Right lung (tissue), 5 donors: Measurements from ENCODE around the gene BAG5. TPM values are rescaled to one million over a fixed set of nuclear protein-coding genes. Genes with fewer than 3 reads are reported as not detected.
A peak's percentile ranks its signal among the peaks of the same experiment; 100 is the strongest.
"Not testable (repeated sequence)": the region's sequence is repeated elsewhere in the genome, so short reads cannot be mapped to it uniquely, and the experiment has no call there.

Experiments used
- DNase-seq, 2 donors: peaks; one replicate each; pipeline ENCODE4 v3.0.0-alpha.2; 2013
- polyA plus RNA-seq, 5 donors: library from polyadenylated mRNA; unstranded; fragments of 120-200 nt; gene quantifications; one replicate each; pipeline versions ENCODE4 v1.2.1 to v1.2.3, GENCODE V29; 2013; ENCODE audit warnings: inconsistent platforms in 1 of 5, low replicate concordance in 1 of 5; ENCODE audit not compliant: insufficient read length in 5 of 5, insufficient read depth in 1 of 5

Gene BAG5
- polyA plus RNA-seq, 5 donors, result 21.1 to 26.8 (median 25.3) TPM

DNA sequence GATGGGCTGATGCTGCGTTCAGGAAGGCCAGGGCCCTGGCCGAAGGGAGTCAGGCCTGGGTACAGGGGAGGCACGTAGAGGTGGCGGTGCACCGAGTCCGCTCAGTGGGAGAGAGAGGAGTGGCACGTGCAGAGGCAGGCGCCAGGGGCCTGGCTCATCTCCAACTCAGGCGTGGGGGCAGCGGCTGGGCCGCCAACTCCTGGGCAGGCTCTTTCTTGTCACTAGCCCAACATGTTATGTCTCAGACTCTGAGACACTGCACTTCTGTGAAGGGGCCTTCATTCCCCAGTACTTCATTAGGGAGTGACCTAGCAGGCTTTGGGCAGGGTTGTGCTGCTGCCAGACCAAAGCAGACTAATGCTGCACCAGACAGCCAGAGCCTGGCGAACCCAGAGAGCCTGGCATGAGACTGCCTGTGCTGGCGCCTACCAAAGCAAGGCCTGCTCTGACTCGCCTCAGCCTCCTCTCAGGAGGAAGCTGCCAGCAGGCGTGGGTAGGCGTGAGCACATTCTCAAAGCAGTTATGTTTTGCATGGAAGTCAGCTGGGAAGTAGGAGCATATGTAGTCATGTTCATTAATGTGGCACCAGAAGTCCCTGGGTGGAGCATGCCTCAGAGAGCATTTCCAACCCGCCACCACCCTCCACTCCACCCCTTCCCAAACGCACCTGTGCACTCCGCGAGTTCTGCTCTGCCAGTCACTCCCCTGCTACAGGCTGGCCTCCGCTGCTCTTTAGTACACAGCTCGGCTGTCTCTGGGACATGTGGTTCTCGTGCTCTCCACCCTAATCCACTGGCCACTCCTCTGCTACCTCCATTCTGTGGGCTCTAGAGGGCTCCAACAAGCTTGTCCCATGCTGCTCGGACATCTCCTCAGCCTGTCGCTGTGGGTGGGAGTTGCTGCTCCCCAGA lies 49.5 kb downstream of the BAG5 start:
- peak; percentile 64 to 75 for DNase-seq

DNA sequence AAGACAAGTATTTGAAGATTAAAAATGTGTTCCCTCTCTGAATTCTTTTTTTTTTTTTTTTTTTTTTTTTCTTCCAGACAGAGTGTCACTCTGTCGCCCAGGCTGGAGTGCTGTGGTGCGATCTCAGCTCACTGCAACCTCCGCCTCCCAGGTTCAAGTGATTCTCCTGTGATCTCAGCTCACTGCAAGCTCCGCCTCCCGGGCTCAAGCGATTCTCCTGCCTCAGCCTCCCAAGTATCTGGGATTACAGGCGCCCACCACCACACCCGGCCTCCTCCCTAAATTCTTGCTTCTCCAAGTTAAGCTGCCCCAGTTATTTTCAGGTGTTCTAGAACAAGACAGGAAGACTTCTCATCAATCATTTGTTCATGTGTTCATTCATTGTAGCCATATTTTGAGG lies 50.3 kb downstream of the BAG5 start:
- not testable (repeated sequence) for DNase-seq

DNA sequence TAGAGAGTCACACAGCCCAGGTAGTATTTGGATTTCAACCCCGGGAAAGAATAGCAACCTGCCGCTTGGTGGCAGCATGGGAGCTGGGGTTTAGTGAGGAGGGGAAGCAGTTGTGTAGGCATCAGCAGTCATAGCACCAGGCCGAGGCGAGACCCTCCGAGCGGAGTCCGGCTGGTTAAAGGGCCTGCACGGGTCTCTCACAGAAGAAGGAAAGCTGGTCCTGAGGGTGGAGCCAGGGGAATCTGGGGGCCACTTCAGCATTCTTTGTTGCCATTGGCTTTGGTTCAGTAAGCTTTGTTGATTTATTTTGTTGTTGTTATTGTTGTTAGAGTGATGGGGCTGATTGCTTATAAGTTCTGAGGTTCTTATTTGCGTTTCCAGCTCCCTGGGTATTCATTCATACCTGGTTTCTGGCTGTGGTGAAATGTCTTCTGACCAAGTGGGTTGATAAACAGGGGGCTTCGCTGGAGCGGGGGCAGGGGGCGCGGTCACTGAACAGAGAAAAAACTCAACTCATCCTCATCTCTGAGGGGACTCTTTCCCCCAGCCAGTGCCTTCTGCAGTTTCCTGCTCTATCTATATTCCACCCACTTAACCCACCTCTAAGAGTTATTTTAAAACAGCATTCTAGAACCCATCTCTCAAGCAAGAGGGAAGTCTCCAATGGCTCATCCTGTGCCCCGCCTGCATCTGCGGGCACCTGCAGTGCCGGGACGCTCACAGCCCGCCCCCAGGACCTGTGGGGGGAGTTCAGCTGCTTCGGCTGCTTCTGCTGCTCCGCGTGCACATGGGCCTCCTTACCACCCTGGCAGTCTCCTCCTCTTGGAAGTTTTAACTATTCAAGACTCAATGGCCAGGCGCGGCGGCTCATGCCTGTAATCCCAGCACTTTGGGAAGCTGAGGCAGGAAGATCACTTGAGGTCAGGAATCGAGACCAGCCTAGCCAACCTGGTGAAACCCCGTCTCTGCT lies 51.4 kb downstream of the BAG5 start:
- no peak for DNase-seq

DNA sequence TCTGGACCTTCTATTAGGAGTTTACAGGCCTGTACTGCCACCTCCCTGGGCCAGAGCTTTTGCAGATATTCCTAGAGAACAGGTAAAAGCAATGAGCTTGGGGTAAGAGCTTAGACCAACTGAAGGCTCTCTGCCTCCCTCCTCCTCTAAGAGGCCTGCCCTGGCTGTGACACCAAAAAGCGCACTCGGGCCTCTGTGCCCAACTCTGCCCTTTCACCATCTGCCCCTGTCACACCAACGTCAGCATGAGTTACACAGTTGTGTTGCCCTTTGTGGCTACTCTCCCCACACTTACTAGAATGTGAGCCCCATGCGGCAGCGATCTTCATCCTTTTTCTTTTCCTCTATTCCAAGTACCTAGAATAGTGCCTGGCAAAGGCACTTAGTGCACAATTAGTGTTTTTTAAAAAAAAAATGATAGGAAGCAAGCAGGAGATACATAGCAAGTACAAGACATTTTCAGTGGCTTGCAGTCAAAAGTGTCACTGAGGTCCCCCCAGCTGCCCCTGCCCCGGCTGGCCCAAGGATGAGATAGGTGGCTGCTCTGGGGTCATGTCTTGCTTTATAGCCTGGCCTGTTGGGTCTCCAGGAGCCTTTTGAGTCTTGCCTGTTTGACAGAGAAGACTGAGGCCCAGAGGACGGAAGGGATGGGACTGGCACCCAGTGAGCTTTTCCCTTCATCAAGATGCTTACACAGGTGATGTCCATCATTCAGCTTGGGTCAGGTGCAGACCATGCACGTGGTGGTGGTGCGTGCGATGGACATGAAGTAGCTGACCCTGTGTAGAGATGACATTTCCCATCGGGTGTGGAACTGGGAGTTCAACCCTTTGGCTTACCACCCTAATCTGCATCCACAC lies 52.4 kb downstream of the BAG5 start:
- no peak for DNase-seq

DNA sequence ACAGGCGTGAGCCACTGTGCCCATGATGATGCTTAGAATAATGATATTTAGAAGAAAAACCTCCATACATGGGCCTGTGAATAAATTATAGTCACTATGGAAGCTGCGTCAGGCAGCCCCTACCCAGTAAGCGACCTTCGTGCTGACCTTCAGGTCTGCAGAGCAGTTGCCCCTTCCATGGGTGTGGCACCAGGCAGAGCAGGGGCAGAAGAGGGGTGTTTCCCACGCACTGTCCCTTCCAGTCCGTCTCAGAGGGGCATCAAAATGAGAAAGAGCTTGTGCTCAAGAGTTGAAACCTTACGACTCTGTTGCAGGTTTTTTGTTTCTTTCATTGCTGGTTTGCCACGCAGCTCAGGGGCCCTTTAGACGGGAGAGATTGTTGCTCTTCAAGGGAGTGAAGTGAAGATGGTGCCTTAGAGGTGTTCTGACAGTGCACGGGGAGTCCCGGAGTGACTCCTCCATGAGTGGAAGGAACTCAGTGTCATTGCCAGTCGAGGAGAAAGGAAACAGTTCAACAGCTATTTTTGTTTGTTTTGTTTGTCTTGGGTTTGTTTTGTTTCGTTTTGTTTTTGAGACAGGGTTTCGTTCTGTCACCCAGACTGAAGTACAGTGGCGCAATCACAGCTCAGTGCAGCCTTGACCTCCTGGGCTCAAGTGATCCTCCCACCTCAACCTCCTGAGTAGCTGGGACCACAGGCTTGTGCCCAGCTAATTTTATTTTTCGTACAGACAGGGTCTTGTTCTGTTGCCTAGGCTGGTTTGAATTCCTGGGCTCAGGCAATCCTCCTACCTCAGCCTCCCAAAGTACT lies 53.7 kb downstream of the BAG5 start:
- DNase-seq, result no peak

DNA sequence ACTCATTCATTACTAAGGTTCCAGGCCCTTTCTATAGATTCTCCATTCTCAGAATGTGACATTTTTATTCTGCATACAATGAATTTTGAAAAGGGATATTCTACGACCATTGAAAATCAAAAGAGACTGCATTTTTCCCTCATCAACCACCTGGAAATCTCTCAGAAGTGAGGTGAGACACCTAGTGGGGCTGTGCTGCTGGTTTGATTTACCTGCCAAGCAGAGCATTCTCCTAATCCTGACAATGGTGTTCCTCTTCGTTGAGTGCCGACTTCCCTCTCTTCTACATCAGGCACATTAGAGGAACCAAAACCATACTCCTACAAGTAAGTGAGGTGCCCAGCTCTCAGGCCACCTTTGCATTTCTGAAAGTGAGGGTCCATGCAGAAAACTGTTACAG lies 54.7 kb downstream of the BAG5 start:
- no peak for DNase-seq

Other genes starting within 250 kb of the BAG5 start
- 100 to 1,000 TPM; 164 to 227 (median 208) TPM for gene EIF5, start 228.4 kb downstream of the BAG5 start, polyA plus RNA-seq
- 100 to 1,000 TPM; 102 to 128 (median 108) TPM for gene MARK3, start 177.2 kb downstream of the BAG5 start, polyA plus RNA-seq
- 100 to 1,000 TPM; 127 to 392 (median 208) TPM for gene CKB, start 39.8 kb downstream of the BAG5 start, polyA plus RNA-seq
- 10 to 100 TPM in 1 of 5 donors, 1 to 10 TPM in 4; 5.2 to 11.3 (median 7.3) TPM for gene TRMT61A, start 33.5 kb downstream of the BAG5 start, polyA plus RNA-seq
- 10 to 100 TPM; 29.3 to 46.6 (median 40.9) TPM for gene COA8, start 303 bp upstream of the BAG5 start, polyA plus RNA-seq
- 100 to 1,000 TPM; 111 to 152 (median 142) TPM for gene KLC1, start 66.6 kb upstream of the BAG5 start, polyA plus RNA-seq
- gene XRCC3, start 152.8 kb upstream of the BAG5 start, polyA plus RNA-seq, result 10 to 100 TPM; 16.5 to 26.7 (median 21.3) TPM
- gene ZFYVE21, start 153.2 kb upstream of the BAG5 start, polyA plus RNA-seq, result 10 to 100 TPM; 54.1 to 69.0 (median 65.9) TPM